CD4-positive, alpha-beta T cell treated with Interleukin-21 for 1 hour (primary cell): ENCODE data around the gene RAB1B.
"Not testable (repeated sequence)": the region's sequence is repeated elsewhere in the genome, so short reads cannot be mapped to it uniquely, and the experiment has no call there.

Source experiments
- DNase-seq: peaks from one replicate; pipeline ENCODE4 v3.0.0-alpha.2; 2020

RAB1B gene

DNA sequence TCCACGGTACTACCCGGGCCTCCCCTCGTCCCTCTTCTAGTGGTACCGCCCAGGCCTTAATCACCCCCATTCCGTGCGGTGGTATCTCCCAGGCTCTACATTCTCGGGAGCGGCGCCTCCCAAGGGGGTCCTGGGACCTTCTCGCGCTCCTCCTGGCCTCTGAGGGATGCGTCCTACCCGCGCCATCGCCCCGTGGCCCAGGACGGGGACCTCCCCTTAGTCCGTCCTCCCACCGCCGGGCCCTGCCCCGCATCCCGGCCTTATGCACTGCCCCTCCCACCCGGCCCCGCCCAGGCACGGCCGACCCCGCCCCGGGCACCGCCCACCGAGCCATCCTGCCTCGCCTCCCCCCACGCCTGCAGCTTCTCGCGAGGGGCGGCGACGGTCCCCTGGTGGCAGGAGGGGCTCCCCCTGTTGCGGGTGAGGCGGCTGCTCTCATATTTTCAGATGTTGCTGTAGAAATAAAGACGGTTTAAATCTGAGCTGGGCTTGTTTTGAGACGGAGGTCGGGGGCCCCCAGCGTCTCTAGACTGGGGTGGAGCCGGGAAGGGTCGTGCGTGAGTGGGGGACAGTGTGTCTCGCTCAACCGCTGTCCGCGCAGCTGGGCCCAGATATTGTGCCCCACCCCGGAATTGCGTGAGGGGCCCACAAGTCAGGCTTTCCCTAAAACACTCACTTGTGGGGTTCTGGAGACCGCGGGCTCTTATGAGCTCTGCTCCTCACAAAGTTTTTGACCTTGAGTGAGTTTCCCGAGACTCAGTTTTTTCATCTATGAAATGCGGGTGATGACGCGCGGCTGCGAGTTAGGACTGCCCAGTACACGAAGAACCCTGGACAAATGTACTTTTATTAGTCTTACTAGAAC, 828 bp upstream of the RAB1B start:
- peak; percentile 90 for DNase-seq

DNA sequence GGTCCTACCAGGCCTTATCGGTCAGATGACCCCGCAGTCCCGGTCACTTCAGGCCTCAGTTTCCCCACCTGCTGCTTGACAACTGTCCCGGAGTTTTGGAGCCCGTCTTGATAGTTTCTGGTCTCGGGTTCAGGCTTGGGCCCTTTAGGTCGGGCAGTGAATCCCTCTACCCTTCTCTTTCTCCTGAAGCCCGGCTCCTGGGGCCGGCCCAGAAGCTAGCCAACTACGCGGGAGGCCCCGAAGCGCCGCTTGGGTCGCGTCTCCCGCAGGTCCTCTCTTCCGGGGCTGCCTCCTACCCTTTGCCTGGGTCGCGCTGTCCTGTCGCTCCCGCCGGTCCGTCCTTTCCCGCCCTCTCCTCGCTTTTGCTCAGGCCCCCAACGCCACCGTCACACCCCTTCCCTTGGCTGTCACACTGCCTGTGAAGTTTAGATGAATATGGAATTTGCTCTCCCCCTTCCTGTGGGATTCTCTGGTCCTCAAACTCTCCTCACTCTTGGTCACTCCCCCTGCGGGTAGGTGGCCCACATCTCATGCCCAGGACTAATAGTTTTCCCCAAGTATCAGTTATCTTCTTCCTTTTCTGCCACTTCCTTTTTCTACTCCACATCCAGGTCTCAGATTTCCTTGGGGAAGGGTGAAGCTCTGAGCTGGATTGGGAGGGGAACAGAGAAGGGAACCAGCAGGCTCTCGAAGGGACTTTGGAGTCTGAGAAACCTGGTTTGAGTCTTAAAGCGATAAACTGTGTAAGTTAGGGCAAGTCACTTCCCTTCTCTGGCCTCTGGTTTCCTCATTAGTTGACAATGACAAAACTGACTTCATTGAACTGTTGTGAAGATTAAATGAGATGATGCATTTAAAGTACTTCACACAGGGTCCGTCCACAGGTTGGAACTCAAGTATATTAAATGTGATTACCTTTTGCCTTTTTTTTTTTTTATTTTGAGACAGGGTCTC, 790 bp downstream of the RAB1B start:
- peak; percentile 24 for DNase-seq

GRCh38 chr11:66271816-66272215, 3.4 kb downstream of the RAB1B start:
- DNase-seq: no peak

GRCh38 chr11:66272596-66272995, 4.2 kb downstream of the RAB1B start:
- DNase-seq: peak; percentile 58

GRCh38 chr11:66274219-66274618, 5.8 kb downstream of the RAB1B start:
- DNase-seq: no peak

DNA sequence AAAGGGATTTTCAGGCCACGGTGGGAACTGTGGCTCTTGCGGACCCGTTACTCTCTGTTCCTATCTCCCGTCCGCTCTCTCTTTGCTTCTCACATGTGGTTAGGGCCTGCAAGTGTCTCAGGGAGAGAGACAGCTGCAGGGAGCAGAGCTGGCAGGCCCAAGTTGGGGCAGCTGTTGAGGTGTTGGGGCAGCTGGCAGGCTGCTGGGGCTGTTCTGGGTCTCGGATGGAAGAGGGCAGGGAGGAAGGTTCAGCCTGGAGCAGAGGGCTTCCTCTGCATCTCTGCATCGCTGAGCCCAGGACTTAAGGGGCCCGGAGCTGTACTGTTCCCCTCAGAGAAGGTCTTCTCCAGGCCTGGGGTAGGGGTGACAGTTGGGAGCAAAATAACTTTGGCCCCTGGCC, 7.0 kb downstream of the RAB1B start:
- no peak for DNase-seq

GRCh38 chr11:66275984-66276612, 7.7 kb downstream of the RAB1B start:
- DNase-seq: no peak

GRCh38 chr11:66276619-66277018, 8.2 kb downstream of the RAB1B start:
- DNase-seq: not testable (repeated sequence)

- not testable (repeated sequence) for DNase-seq
These were observed 8.6 kb downstream of the RAB1B start for GRCh38 chr11:66277064-66277463.

- peak; percentile 56 for DNase-seq
These were observed 9.3 kb downstream of the RAB1B start, which contains the start of gene CNIH2 for GRCh38 chr11:66277471-66278362. Gene CNIH2, plus strand, starts transcription at chr11:66278175. Its CDS starts 282 bp downstream, at chr11:66278457.

- peak; percentile 65 for DNase-seq
These were observed 10.1 kb downstream of the RAB1B start for GRCh38 chr11:66278363-66279091.

GRCh38 chr11:66279092-66279734, 10.8 kb downstream of the RAB1B start:
- no peak for DNase-seq

- DNase-seq: no peak
These were observed 12.0 kb downstream of the RAB1B start for GRCh38 chr11:66280428-66280827.

GRCh38 chr11:66281001-66281400, 12.6 kb downstream of the RAB1B start:
- no peak for DNase-seq

- no peak for DNase-seq
These were observed 13.5 kb downstream of the RAB1B start for GRCh38 chr11:66281776-66282467.

DNA sequence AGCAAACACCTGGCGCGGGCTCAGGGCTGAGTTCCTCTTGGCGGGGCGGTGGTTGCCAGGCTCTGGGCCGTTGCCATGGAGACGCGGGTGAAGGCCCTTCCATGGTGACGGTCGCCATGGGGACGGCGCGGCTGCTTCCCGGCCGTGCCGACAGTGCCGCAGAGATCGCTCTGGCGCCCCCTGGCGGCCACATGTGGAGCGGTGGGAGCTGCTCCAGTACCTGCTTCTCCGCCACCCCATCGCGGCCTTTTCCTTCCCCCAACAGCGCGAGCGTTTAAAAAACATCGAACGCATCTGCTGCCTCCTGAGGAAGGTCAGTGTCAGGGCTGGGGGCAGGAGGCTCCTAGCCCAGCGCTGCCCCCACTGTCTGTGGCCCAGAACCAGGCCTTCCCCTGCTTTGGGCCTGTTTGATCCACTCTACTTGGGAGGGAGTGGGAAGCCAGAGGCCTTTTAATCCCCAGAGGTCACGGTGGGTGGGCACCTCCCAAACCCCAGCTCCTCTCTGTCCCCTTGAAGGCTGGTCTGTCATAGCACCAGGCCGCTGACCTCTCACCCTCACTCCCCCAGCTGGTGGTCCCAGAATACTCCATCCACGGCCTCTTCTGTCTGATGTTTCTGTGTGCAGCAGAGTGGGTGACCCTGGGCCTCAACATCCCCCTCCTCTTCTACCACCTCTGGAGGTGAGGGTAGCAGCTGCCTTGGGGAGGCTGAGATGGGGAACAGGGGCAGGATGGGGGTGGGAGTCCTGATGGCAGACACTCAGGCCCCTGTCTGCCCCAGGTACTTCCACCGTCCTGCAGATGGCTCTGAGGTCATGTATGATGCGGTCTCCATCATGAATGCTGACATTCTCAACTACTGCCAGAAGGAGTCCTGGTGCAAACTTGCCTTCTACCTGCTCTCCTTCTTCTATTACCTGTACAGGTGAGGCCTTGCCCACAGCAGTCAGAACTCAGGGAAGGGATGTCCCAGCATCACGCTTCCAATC, 14.3 kb downstream of the RAB1B start:
- peak; percentile 99 for DNase-seq

DNA sequence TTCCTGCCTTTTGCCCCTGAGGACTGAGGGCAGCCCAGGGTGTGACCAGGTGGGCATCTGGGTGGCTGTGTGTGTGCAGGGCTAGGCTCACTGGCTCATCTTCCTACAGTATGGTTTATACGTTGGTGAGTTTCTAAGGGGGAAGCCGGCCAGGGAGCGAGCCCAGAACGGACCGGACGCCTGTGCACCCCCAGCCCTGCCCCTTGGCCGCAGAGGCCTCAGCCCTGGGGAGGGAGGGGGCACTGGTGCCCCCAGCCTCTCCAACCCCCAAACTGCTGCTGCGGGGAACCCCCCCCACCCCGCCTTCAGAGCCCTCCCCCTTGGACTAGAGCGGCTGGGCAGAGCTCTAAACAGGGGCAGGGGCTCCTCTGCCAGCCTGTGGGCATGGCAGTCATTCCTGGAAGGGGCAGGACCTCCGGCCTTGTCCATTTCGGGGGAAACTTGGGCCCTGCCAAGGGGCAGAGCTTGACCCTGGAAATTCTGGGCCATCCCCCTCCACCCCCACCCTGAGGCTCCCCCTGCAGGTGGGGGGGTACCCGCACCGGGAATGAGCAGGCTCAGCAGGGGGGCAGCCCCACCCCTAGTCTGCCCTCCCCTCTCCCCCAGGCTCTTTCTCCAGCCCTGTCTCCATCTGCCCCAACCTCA, 15.1 kb downstream of the RAB1B start:
- DNase-seq: no peak

DNA sequence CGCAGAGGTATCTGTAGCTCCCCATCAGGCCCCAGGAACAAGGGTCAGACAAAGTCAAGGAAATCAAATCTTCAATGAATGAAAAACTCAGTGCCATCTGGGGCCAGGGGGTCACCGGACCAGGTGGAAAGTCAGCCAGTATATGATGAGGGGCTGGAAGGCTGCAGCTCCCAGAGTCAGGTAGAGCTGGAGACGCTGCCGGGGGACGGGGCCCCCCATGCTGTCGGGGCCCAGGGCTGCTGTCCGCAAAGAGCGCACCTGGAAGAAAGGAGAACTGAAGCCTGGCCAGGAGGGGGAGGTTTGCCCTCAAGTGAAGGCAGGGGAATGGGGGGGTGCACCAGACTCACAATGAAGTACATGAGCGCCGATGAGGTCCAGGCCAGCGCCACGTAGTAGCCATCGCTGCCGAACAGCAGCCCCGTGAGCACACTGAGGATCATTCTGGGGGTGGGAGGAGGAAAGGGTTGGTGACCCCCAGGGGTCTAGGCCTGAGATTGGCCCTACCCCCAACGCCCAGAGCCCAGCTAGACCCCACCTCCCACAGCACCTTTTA, 16.2 kb downstream of the RAB1B start:
- no peak for DNase-seq
